Stimulated activated CD8-positive, alpha-beta memory T cell treated with anti-CD3 and anti-CD28 coated beads, Interleukin-4, amount 100 ng/mL, for 24 hours (primary cell): ENCODE data around the gene TMEM242.
"Not testable (repeated sequence)": the region's sequence is repeated elsewhere in the genome, so short reads cannot be mapped to it uniquely, and the experiment has no call there.

Experiments
- DNase-seq: peaks from one replicate; pipeline ENCODE4 v3.0.0-alpha.2; 2020; ENCODE audit warnings: low read depth

TMEM242 gene

GRCh38 chr6:157323966-157324300 is 614 bp upstream of the TMEM242 start:
- peak; percentile 19 for DNase-seq

GRCh38 chr6:157322792-157323254 is 496 bp downstream of the TMEM242 start:
- peak; percentile 71 for DNase-seq

GRCh38 chr6:157316871-157317814 is 6.2 kb downstream of the TMEM242 start:
- DNase-seq, result no peak

- DNase-seq, result no peak
These were observed 8.5 kb downstream of the TMEM242 start for GRCh38 chr6:157314705-157315321.

- no peak for DNase-seq
These were observed 9.5 kb downstream of the TMEM242 start for GRCh38 chr6:157313531-157314467.

- DNase-seq, result no peak
These were observed 10.6 kb downstream of the TMEM242 start for GRCh38 chr6:157312757-157313156.

GRCh38 chr6:157310693-157311092 is 12.6 kb downstream of the TMEM242 start:
- DNase-seq, result not testable (repeated sequence)

- DNase-seq, result no peak
These were observed 15.7 kb downstream of the TMEM242 start for GRCh38 chr6:157307661-157308060.

- DNase-seq, result no peak
These were observed 17.4 kb downstream of the TMEM242 start for GRCh38 chr6:157305670-157306653.

- no peak for DNase-seq
These were observed 18.2 kb downstream of the TMEM242 start for GRCh38 chr6:157304899-157305663.

- no peak for DNase-seq
These were observed 20.6 kb downstream of the TMEM242 start for GRCh38 chr6:157302736-157303135.

- no peak for DNase-seq
These were observed 22.9 kb downstream of the TMEM242 start for GRCh38 chr6:157300436-157300835.

- DNase-seq, result no peak
These were observed 23.3 kb downstream of the TMEM242 start for GRCh38 chr6:157300006-157300405.

GRCh38 chr6:157298216-157298724 is 25.0 kb downstream of the TMEM242 start:
- no peak for DNase-seq

GRCh38 chr6:157294654-157295053 is 28.7 kb downstream of the TMEM242 start:
- no peak for DNase-seq

- no peak for DNase-seq
These were observed 29.5 kb downstream of the TMEM242 start for GRCh38 chr6:157293780-157294179.

- no peak for DNase-seq
These were observed 31.1 kb downstream of the TMEM242 start for GRCh38 chr6:157292202-157292601.

GRCh38 chr6:157291356-157291755 is 32.0 kb downstream of the TMEM242 start:
- no peak for DNase-seq

GRCh38 chr6:157290797-157291196 is 32.5 kb downstream of the TMEM242 start:
- DNase-seq, result no peak

GRCh38 chr6:157289764-157290163 is 33.6 kb downstream of the TMEM242 start:
- no peak for DNase-seq
